ENCODE measurements around the gene AGT.
"Not testable (repeated sequence)": the region's sequence is repeated elsewhere in the genome, so short reads cannot be mapped to it uniquely, and the experiment has no call there.

The AGT gene

DNA sequence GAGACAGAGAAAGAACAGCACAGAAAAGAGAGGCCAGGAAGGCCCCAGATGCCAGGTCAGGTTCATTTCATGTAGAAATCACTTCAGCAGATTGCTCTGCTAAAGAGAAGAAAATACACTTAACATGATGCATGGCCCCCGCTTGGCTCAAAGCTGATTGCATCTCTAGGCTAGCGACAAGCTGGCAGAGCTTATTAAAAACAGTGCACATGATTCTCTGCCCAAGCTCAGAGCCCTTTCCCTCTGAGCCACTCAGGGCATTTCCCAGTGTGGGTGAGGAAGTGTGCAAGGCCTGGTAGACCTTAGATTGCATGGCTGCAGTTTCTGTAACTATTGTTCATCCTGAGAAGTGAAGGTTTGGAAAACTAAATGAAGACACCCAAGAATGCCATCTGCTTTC lies 30.0 kb upstream of the AGT start:
- DNase-seq = no peak

- no peak for DNase-seq
These were observed 25.8 kb upstream of the AGT start for GRCh38 chr1:230739564-230740290.

- DNase-seq = no peak
These were observed 23.8 kb upstream of the AGT start for GRCh38 chr1:230737622-230738262.

- DNase-seq = no peak
These were observed 21.5 kb upstream of the AGT start for GRCh38 chr1:230735447-230735846.

DNA sequence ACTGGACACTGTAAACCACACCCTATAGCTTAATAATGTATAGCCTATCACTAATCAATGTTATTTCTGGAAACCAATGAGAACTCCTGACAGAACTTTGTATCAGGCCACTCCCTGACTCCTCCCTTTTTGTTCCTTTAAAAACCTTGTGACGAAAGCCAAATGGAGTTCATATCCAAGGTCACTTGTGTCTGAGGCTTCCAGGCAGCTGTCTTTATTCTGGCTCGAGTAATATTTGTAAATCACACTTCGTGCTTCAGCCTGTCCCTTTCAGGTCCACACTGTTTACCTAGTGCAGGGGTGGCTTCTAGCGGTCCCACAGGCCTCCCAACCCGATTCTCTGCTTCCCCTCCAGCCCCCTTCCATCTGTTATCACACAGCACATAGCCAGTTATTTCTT lies 17.1 kb upstream of the AGT start:
- no peak for DNase-seq

- no peak for DNase-seq
These were observed 14.9 kb upstream of the AGT start for GRCh38 chr1:230728710-230729392.

DNA sequence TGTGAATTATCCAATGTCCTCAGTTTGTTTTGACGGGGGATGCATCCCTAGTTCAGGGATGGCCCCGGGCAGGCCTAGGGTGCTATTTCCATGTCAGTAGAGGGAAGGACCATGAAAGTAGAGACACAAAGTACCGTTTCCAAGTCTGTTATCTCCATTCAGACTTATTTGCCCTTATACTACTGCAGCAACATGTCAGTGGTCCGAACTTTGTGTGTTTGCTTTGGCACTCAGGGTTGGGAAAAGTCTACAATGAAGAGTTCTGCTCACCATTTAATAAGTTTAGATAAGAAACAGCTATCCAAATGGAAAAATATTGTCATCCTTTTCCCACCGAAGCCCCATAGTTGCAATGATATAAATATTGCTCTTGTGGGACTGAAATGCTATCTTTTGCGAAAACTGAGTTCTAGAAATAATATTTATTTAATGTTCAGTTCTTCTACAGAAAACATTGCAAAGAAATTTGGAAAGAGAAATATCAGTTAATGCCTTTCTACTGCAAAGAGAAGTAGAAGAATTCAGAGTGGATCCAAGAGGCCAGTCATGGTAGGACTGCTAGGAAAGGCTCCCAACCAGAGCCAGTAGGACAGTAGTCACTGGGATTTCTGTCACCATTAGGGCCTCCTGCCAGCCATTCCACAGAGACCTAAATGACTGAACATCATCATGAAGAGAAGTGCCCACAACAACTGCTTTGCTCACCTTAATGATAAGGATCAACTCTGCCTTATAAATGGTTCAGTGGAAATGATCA lies 11.5 kb upstream of the AGT start:
- no peak for DNase-seq

GRCh38 chr1:230721849-230722522 lies 8.1 kb upstream of the AGT start:
- DNase-seq = not testable (repeated sequence)

DNA sequence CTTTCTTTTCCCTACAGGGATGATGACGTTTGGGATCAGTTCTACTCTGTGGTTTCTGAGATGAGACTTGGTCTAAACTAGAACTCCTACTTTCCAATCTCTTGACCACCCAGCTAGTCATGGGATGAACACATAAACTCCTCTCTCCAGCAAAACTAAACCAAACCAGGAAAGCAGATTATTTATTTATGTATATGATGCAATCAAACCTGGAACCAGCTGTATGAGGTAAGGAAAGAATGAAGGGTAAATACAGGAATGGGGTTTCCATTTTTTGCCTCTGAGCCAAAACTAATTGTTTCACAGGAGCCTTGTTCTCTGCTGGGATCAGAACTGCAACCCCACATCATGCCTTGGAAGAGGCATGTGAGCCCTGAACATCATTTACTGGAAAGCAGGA lies 3.3 kb upstream of the AGT start:
- DNase-seq = no peak

GRCh38 chr1:230716453-230716852 lies 2.5 kb upstream of the AGT start:
- DNase-seq = not testable (repeated sequence)

DNA sequence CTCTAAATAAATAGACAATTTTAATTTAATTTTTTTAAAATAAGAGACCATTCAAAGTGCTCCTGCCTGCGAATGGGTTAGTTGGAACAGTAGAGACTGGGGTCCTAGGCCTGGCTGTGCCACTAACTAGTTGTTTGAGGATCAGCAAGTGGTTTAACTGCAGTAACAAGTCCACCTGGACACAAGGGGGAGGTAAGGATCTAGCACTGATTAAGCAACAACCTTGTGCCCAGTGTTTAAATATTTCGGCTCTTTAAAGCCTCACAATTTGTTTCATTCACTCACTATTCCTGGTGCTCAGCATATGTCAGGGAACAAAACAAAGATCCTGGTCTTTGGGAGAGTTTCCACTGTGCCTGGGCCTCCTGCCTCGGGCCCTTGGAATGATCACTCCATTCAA lies 1.6 kb upstream of the AGT start:
- no peak for DNase-seq

DNA sequence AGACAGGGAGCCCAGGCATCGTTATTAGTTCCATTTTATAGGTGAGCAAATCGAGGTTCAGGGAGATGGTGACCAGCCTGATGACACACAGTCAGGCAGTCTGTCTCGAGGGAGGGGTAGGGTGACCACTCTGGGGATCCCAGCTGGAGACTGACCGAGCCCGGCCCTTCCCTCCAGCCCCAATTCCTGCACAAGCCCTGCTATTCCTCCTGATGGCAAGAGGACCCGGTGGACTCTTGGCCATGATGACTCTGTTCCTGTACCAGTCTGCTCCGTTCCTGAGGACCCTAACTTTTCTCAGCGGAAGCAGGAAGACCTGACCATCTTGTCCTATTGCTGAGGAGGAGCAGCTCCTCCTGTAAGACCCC lies 391 bp downstream of the AGT start:
- no peak for DNase-seq

DNA sequence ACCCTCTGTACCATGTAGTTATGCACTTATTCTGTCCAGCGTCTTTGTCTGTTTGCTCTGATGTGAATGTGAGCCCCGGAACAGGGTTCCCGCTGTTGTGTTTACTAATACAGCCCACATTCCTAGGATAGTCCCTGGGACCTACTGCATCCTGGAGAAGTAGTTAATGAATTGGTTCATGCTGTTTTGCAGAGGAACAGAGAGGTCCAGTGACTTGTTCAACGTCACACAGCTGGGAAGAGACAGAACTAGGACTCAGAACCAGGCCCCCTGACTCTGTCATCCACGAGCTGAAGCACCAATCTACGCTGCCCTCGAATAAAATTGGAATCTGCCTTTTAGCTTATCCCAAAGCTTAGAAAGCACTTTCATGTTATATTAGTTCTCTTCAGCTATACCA lies 784 bp downstream of the AGT start:
- no peak for DNase-seq

DNA sequence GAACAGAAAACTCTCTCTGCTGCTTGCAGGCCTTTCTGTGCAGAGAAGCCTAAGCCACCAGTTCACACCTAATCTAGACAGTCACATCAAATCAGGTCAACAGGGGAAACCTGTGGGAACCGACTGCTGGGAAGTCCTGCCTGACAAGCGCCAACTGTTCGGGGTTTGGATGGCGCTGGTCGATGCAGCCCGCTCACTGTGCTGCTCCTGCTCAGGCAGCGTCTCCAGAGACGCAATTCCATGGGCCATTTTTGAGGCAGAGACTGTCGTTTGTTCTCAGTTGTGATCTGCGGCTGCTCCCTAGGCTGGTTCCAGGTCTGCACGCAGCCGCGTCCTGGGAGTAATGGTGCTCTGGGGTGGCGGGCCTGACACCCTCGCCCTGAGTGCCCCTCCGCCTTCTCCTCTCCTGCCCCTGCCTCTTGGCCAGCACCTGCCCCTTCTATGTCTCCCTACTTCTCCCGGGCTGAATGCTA lies 1.4 kb downstream of the AGT start:
- no peak for DNase-seq

DNA sequence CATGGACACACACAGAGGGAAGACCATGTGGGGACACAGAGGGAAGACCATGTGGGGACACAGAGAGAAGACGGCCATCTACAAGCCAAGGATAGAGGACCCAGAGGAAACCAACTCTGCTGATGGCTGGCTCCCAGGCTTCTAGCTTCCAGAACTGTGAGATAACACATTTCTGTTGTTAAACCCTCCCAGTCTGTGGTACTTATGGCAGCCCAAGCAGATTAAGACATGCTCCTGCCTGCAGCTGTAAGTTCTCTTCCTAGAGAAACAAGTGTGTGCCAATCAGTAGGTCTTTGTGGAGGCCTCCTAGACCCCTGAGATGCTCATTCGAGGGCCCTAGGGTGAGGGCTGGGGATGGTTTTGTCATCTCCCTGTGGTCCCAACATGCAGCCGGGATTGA lies 2.7 kb downstream of the AGT start:
- DNase-seq = no peak

GRCh38 chr1:230710543-230710904 lies 3.4 kb downstream of the AGT start:
- no peak for DNase-seq

GRCh38 chr1:230709619-230710542 lies 4.0 kb downstream of the AGT start:
- no peak for DNase-seq

- no peak for DNase-seq
These were observed 5.0 kb downstream of the AGT start for GRCh38 chr1:230708631-230709580.

DNA sequence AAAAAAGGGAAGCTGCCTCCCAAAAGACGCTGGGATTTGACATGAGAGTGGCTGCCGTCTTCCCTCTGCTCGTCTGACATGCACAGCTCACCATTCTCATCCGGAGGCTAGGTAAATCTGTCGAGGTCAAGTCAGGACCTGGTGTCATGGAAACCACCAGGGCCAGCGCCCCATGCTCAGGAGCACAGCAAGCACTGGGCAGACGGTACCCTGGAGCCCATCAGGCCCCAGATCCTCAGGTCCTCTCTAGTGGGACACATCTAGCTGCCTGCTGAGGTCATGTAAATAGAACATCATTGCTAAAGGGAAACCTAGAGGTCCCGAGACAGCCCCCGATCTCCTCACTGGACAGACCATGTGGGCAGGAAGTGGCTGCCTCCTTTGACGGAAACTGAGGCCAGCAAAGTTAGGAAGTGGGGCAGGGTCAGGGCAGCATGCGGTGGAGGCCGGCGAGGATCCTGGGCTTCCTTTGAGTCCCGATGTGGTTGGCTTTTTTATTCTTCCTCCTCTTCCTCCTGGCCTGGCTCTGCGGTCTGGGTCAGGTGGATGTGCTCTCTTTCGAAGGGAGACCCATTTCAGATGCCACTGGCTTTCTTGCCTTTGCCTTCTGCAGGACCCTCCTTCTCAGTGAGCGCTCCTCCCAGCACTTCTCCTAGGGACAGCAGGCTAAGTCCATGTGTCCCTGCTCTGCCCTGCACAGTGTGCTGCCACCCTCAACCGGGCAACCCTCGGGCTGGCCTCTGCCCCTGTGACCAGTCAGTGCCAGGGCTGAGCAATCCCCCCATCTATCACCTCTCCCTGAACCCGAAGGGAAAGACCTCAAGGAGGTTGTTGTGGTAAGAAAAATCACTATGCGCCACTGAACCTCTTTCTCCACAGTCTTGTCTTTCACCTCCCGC lies 5.9 kb downstream of the AGT start:
- DNase-seq = no peak

All from amniotic stem cell (primary cell).